Stomach (tissue), 4 donors: ENCODE results near the gene CAPN15.

Experiments used
- CTCF ChIP-seq, 7 experiments: fragments of 450-650 bp in 4 of 7; fragments of 200-600 bp in 3 of 7; sonication (generic) in 3 of 7; IDR thresholded peaks; one replicate each; pipeline ENCODE4 v1.5.1; 2016 to 2019; ENCODE audit warnings: antibody characterized with exemption in 7 of 7, control low read depth in 2 of 7, mild to moderate bottlenecking in 1 of 7
- EP300 ChIP-seq: sonication (generic); formaldehyde crosslinking; IDR thresholded peaks from one replicate; pipeline ENCODE4 v1.6.1; 2017; ENCODE audit warnings: antibody characterized with exemption
- POLR2A ChIP-seq, 4 donors: fragments of 450-650 bp; IDR thresholded peaks; one replicate each; pipeline ENCODE4 v1.6.1; 2016; ENCODE audit warnings: antibody characterized with exemption in 4 of 4, control low read depth in 2 of 4, mild to moderate bottlenecking in 1 of 4, moderate library complexity in 1 of 4
- POLR2AphosphoS5 ChIP-seq, 3 donors: sonication (generic); formaldehyde crosslinking; IDR thresholded peaks; one replicate each; pipeline ENCODE4 v1.6.1; 2016; ENCODE audit warnings: antibody characterized with exemption in 3 of 3

- TF ChIP-seq CTCF (IDR thresholded peaks at IDR 0.05) (no peak), POLR2A (IDR thresholded peaks at IDR 0.05) (no peak), POLR2AphosphoS5 (IDR thresholded peaks at IDR 0.05) (no peak), EP300 (no peak)
Observed at GRCh38 chr16:513950-514349, 13.6 kb upstream of the CAPN15 start.
